Thymus (tissue), 11 donors: ENCODE results near the gene CA11. TPM values are rescaled to one million over a fixed set of nuclear protein-coding genes. Genes with fewer than 3 reads are reported as not detected.

Experiments used
- DNase-seq, 9 donors: peaks; one replicate each; pipeline ENCODE4 v3.0.0-alpha.2; 2013; ENCODE audit warnings: low spot score in 9 of 9, low read depth in 6 of 9, missing footprints in 1 of 9
- H3K27ac ChIP-seq, 2 donors: one replicate each; pipeline ENCODE4 v1.5.1; 2013; ENCODE audit warnings: control low read depth in 1 of 2, low read depth in 1 of 2, low read length in 1 of 2, mild to moderate bottlenecking in 1 of 2, moderate library complexity in 1 of 2
- H3K27me3 ChIP-seq, 2 donors: one replicate each; pipeline ENCODE4 v1.5.1; 2013; ENCODE audit warnings: low read length in 1 of 2; ENCODE audit not compliant: control insufficient read depth in 2 of 2, insufficient read depth in 1 of 2
- H3K36me3 ChIP-seq, 2 donors: one replicate each; pipeline ENCODE4 v1.5.1; 2013; ENCODE audit warnings: low read length in 1 of 2, mild to moderate bottlenecking in 1 of 2, moderate library complexity in 1 of 2; ENCODE audit not compliant: control insufficient read depth in 2 of 2, insufficient read depth in 2 of 2
- H3K4me1 ChIP-seq, 2 donors: one replicate each; pipeline ENCODE4 v1.5.1; 2013; ENCODE audit warnings: low read length in 2 of 2; ENCODE audit not compliant: control insufficient read depth in 2 of 2, insufficient read depth in 2 of 2
- H3K4me3 ChIP-seq, 2 donors: one replicate each; pipeline ENCODE4 v1.5.1; 2013; ENCODE audit warnings: low read length in 2 of 2, control low read depth in 1 of 2, mild to moderate bottlenecking in 1 of 2
- H3K9me3 ChIP-seq, 2 donors: one replicate each; pipeline ENCODE4 v1.5.1; 2013; ENCODE audit warnings: low read length in 1 of 2, mild to moderate bottlenecking in 1 of 2; ENCODE audit not compliant: control insufficient read depth in 2 of 2, insufficient read depth in 1 of 2
- WGBS: extraction: QIAGEN DNeasy Blood & Tissue Kit; methylation state at CpG from one replicate; pipeline ENCODE4 v1.1.7; 2013; 5-methylcytosine and 5-hydroxymethylcytosine counted together
- polyA plus RNA-seq: library from polyadenylated mRNA; stranded (reverse); fragments of 200-250 nt; gene quantifications from one replicate; pipeline ENCODE4 v1.2.3, GENCODE V29; 2013
- total RNA-seq: library from RNA; stranded (reverse); fragments of 120-200 nt; gene quantifications from one replicate; pipeline ENCODE4 v1.2.4, GENCODE V29; 2013
- donor health status: healthy.

CA11 gene
- total and polyA plus RNA-seq, 2 donors = 9.8 to 15.3 TPM

DNA sequence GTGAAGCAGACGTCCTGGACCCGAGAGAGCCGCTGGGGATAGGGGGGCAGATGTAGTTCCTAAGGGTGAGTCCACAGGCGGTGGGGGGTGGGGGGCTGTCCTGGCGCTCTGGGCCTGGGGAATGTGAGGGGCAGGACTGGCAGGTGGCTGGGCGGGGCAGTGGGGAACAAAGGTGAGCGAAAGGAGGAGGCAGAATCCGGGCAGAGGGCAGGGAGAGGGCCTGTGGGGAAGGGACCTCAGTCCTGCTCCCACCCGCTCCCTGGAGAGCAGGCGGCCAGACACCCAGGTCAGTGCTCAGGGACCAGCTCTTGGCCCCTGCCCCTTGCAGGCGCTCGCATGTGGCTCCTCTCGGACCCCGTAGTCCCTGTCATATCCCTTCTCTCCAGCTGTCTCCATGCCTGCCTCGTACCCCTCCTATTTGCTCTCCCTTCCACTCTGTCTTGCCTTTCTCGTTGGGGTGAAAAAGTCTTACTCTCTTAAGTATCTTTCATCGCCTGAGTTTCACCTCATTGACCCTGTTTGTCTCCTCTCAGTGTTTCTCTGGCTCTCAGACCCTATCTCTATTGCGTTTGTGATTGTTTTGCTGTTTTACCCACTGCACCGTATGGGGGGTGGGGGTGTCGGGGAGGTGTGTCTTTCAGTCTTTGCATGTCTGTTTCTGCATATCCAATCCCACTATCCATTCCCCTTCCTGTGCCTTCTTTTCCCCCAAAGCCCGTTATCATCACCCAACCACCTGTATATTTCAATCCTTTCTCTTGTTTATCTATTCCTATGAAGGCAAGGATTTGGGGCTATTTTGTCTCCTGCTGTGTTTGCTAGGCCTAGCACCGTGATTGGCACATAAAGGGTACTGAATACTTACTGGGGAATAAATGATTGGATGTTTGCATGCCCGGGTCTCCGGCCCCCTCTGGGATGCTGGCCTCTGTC is 20.9 kb downstream of the CA11 start:
- 88% methylated on average over 24 of the region's 24 CpGs for WGBS
- no peak for DNase-seq

DNA sequence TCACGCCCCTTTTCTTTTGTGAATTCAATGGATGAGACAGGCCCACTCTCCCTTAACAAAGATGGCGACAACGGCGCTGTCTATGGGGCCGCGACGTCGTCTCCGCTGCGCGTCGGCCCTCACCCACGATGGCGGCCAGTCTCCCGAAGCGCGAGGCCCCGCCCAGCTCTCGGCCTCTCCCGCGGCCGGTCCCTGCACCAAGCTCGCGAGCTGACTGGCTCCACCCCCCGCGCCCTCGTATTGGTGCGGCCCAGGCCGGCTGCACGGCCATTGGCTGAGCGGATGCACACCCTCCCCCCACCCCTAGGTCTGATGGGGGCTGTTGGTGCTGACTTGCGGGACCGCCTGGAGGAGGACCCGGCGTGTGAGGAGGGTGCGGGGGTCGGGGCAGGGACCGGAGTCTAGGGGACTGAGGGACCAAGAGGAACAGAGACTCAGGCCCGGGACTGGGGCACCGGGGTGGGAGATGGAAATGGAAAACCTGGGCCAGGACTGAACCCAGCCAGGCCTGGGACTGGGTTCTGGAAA is 21.9 kb downstream of the CA11 start:
- peak; percentile 86 to 98 (median 95) for DNase-seq
- H3K4me3 ChIP-seq = peak overlapping the region; percentile 60
- 1% methylated on average over 40 of the region's 40 CpGs for WGBS
- H3K27me3 ChIP-seq = no peaks in the 10 kb centered on the region
- H3K9me3 ChIP-seq = no peaks in the 10 kb centered on the region
- peaks cover 10 to 32% of the 10 kb centered on the region in 2 donors for H3K4me1 ChIP-seq
- H3K27ac ChIP-seq = peak overlapping the region; percentile 76 to 85
- H3K36me3 ChIP-seq = peaks cover 20 to 27% of the 10 kb centered on the region in 2 donors

More for the DNA sequence above, 20.9 kb downstream of the CA11 start:
- H3K4me3 ChIP-seq = peak overlapping the region; percentile 60
- no peaks in the 10 kb centered on the region for H3K27me3 ChIP-seq
- peaks cover 10 to 33% of the 10 kb centered on the region in 2 donors for H3K4me1 ChIP-seq
- H3K27ac ChIP-seq = peak overlapping the region in 1 of 2 donors; percentile 19
- H3K9me3 ChIP-seq = peaks cover 0 to 4% of the 10 kb centered on the region in 2 donors
- H3K36me3 ChIP-seq = peaks cover 28 to 36% of the 10 kb centered on the region in 2 donors

DNA sequence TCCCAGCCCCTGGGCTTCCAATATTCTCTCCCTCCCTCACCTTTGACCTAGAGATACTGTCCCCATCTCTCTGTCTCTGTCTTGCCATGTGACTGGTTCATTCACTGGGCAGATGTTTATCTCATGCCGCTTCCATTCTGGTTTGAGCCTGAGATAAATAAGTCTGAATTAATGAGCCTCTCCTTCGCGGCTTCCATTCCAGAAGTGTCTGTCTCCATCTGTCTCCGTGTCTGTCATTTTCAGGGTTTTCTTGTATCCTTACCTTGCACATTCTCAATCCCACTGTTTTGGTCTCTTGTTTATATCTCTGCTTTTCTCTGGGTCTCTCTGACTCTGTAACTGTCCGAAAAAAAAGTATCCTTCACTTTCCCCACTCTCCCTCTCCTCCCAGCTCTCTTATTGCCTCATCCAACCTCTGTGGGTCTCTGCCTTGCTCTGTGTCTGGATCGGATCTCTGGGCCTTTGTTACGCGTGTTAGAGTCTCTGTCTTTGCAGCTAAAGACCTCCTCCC is 22.4 kb downstream of the CA11 start:
- H3K9me3 ChIP-seq = no peaks in the 10 kb centered on the region
- no peaks in the 10 kb centered on the region for H3K27me3 ChIP-seq
- WGBS = 55% methylated on average over 8 of the region's 8 CpGs
- peak overlapping the region; percentile 34 to 60 for H3K4me3 ChIP-seq
- DNase-seq = no peak
- peaks cover 19 to 22% of the 10 kb centered on the region in 2 donors for H3K36me3 ChIP-seq
- H3K27ac ChIP-seq = peak overlapping the region; percentile 71 to 85
- peaks cover 10 to 32% of the 10 kb centered on the region in 2 donors for H3K4me1 ChIP-seq

DNA sequence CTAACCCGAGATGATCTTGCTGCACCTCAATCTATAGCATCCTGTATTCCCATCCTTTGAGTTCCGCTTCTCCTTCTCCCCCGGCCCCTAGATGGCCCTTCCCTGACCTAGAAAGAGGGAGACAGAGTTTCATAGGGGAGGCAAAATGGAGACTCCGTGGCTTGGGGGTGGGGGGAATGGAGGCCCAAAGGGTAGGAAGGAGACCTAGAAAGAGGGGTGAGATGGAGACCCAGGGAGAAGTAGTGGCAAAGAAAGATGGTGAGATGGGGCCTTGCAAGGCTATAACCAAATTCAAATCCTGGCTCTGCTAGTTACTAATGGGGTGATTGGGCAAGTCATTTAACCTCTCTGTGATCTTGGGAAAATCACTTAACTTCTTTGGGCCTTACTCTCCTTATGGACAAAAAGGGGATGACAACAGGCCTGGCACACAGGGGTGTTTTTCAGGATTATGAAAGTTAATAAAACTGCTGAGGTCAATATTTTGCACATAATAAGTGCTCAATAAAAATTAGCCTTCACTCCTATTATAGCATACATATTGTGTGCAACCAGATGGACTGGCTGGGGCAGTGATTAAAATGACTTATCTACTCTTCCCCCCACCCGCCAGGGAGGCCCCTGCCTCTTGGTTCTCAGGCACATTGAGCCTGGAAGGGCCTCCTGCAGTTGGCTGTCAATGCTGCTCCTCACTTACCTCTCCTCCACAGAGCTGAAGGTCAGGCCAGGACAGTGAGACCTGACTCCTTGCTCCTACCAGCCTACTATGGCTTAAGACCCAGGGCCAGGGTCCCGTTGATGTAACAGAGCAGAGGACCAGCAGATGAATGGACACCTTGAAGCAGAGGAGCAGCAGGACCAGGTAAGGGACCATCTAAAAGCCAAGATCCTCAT is 26.0 kb downstream of the CA11 start:
- peak overlapping the region; percentile 81 to 87 for H3K4me3 ChIP-seq
- H3K4me1 ChIP-seq = peaks cover 21 to 48% of the 10 kb centered on the region in 2 donors
- peak overlapping the region; percentile 90 to 92 for H3K27ac ChIP-seq
- peaks cover 32 to 36% of the 10 kb centered on the region in 2 donors for H3K36me3 ChIP-seq
- WGBS = 35% methylated on average over 6 of the region's 6 CpGs
- DNase-seq = no peak
- H3K9me3 ChIP-seq = no peaks in the 10 kb centered on the region
- no peaks in the 10 kb centered on the region for H3K27me3 ChIP-seq

GRCh38 chr19:48618916-48619691 is 26.9 kb downstream of the CA11 start, which contains the start of the genes RPL18 and SPHK2:
TSS of gene RPL18 (minus strand) at chr19:48619178. CDS start at chr19:48619143, 35 bp downstream.
TSS of gene SPHK2 (plus strand) at chr19:48619506. CDS start at chr19:48620515, 1,009 bp downstream.
- Histone ChIP-seq H3K9me3 (no peaks in the 10 kb centered on the region), H3K36me3 (peaks cover 37% of the 10 kb centered on the region in 2 donors), H3K4me3 (peak within 1 kb of the TSS; percentile 81 to 87), H3K27me3 (no peaks in the 10 kb centered on the region), H3K4me1 (peaks cover 16 to 41% of the 10 kb centered on the region in 2 donors), H3K27ac (peak within 1 kb of the TSS; percentile 90 to 92)
- peak; percentile 96 to 99 (median 97) for DNase-seq
- WGBS = under 1% methylated on average over 69 of the region's 69 CpGs

GRCh38 chr19:48618278-48618915 is 27.6 kb downstream of the CA11 start:
- Histone ChIP-seq H3K4me3 (peak overlapping the region; percentile 81 to 87), H3K4me1 (peaks cover 14 to 35% of the 10 kb centered on the region in 2 donors), H3K36me3 (peaks cover 36 to 37% of the 10 kb centered on the region in 2 donors), H3K27ac (peak overlapping the region; percentile 86 to 92), H3K27me3 (no peaks in the 10 kb centered on the region), H3K9me3 (no peaks in the 10 kb centered on the region)
- WGBS = 2% methylated on average over 18 of the region's 18 CpGs
- no peak for DNase-seq

DNA sequence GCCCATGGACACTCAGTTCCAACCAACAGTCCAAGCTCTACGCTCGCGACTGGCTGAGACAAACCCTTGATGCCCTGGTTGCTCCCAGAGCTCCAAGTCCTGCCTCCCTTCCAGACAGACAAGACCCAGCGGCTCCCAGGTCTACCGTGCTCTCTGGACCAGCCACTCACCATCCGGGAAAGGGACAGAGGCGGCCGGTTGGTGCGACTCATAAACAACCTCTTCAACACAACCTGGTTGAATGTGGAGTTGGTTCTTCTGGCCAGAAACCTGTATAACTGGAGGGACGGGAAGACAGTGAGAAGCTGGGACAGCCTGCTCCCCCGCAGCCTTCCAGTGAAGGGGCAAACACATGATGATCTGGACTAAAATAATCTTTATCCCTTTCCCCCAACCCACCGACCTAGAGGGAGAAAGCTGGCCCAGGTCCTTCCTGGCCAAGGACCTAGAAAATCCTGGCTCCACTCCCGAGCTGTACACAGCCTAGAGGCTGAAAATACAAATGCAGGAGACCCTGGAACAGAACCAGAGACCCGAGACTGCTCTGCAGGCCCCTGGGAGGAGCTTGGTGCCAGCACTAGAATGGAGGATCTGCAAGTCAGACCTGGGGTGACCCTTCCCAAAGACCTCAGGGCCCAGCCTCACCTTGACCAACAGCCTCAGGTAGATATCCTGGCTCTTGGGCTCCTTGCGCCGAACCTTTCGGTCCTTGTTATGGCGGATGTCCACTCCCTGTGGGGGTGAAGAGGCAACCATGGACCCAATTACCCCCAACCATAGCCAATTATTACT is 28.6 kb downstream of the CA11 start:
- H3K36me3 ChIP-seq = peaks cover 34 to 40% of the 10 kb centered on the region in 2 donors
- WGBS = 92% methylated on average over 18 of the region's 18 CpGs
- peaks cover 11 to 30% of the 10 kb centered on the region in 2 donors for H3K4me1 ChIP-seq
- H3K9me3 ChIP-seq = no peaks in the 10 kb centered on the region
- no peaks in the 10 kb centered on the region for H3K27me3 ChIP-seq
- H3K4me3 ChIP-seq = peak overlapping the region; percentile 81 to 87
- no peak for DNase-seq
- peak overlapping the region in 1 of 2 donors; percentile 36 for H3K27ac ChIP-seq
